ENCODE results near the gene PRDM15. TPM values are rescaled to one million over a fixed set of nuclear protein-coding genes. Genes with fewer than 3 reads are reported as not detected.

Gene PRDM15
- total and polyA plus RNA-seq, 8 donors = 0.92 to 44.6 (median 3.4) TPM

DNA sequence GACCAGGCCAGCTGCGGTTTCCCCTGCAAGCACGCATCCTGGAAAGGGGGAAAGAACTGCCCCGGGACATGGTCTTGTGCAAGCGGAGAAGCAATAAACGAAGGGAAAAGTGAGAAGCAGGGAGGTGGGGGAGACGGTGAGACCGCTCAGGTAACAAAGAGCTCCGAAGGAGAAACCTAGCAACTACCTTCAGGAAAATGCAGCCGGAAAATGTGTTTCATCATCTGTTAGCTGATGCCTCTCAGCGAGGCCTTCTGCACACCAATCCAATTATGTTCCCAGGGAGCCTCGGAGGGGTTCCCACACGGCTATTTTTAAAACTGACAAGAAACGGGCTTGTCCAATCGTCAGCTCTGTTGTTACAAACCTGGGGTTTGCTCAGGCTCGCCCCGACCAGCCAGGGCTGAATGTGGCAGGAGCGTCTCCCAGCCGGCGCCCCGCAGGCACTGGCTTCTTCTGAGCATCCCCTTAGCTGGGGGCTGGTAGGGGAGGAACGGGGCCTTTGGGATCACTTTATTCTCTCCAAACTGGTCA is 115.7 kb downstream of the PRDM15 start:
- Histone ChIP-seq H3K36me3 (no peaks in the 10 kb centered on the region), H3K4me1 (peaks cover 64 to 88% (median 72%) of the 10 kb centered on the region in 4 donors), H3K27ac (peak overlapping the region; percentile 76 to 95 (median 92)), H3K27me3 (peaks cover 7 to 96% (median 42%) of the 10 kb centered on the region in 3 donors), H3K4me3 (peak overlapping the region in 3 of 4 donors; percentile 12 to 51 (median 20)), H3K9me3 (no peaks in the 10 kb centered on the region)
- TF ChIP-seq POLR2A (IDR thresholded peaks at IDR 0.05) (no peak), EP300 (IDR thresholded peaks at IDR 0.05) (no peak), POLR2AphosphoS5 (IDR thresholded peaks at IDR 0.05) (no peak)
- TF ChIP-seq, protein P1, sequence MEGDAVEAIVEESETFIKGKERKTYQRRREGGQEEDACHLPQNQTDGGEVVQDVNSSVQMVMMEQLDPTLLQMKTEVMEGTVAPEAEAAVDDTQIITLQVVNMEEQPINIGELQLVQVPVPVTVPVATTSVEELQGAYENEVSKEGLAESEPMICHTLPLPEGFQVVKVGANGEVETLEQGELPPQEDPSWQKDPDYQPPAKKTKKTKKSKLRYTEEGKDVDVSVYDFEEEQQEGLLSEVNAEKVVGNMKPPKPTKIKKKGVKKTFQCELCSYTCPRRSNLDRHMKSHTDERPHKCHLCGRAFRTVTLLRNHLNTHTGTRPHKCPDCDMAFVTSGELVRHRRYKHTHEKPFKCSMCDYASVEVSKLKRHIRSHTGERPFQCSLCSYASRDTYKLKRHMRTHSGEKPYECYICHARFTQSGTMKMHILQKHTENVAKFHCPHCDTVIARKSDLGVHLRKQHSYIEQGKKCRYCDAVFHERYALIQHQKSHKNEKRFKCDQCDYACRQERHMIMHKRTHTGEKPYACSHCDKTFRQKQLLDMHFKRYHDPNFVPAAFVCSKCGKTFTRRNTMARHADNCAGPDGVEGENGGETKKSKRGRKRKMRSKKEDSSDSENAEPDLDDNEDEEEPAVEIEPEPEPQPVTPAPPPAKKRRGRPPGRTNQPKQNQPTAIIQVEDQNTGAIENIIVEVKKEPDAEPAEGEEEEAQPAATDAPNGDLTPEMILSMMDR (IDR thresholded peaks at IDR 0.05) = no peak
- 20 to 34% (median 23%) methylated on average over 20 to 21 of the region's 21 CpGs for WGBS, 5 donors
- intact Hi-C loops (cut with DNase I; ENCODE audit: low total_unique reads) = no loop called here
- peak in 1 of 2 donors; percentile 59 for DNase-seq

GRCh38 chr21:41762753-41763152 is 116.4 kb downstream of the PRDM15 start:
- Histone ChIP-seq H3K4me3 (peak overlapping the region in 1 of 4 donors; percentile 12), H3K27ac (peak overlapping the region; percentile 44 to 95 (median 92)), H3K36me3 (no peaks in the 10 kb centered on the region), H3K4me1 (peaks cover 57 to 84% (median 67%) of the 10 kb centered on the region in 4 donors), H3K27me3 (peaks cover 7 to 89% (median 36%) of the 10 kb centered on the region in 3 donors), H3K9me3 (no peaks in the 10 kb centered on the region)
- intact Hi-C loops (cut with DNase I; ENCODE audit: low total_unique reads) = no loop called here
- TF ChIP-seq POLR2AphosphoS5 (IDR thresholded peaks at IDR 0.05) = no peak
- TF ChIP-seq POLR2A (IDR thresholded peaks at IDR 0.05) = no peak
- TF ChIP-seq, protein P1 (IDR thresholded peaks at IDR 0.05) = no peak
- no peak for TF ChIP-seq EP300 (IDR thresholded peaks at IDR 0.05)
- 20 to 41% (median 39%) methylated on average over 16 of the region's 16 CpGs for WGBS, 5 donors
- DNase-seq = no peak

DNA sequence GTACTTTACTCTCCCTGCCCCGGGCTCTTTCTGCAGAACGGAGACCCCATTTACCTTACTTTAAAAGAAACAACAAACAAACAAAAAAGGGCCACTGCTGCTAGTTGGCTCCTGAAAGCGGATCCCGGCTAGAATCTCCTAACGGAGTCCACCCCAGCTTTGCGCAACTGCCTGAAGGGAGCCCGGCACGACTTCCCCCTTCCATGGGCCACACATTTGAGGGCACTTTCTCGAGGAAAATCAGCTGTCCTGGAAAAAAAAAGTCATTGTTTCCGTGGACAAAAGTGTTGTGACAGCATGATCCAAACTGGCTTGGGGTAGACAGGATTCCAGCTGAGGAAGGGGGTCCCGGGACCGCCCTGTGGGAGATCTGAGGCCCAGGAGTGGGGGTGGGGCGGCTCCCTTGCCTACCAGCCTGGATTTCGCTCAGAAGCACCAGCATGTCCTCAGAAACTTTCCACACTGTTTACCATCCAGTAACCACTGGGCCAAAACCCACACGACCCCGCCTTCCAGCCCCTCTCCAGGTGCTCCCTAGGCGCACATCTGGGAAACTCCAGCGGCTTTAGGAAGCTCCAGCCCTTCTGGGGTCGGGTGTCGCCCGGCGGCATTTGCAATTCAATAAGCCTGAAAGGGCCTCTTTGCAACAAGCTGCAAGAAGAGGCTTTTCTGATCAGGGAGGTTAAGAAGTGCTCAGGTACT is 117.1 kb downstream of the PRDM15 start:
- H3K36me3 ChIP-seq = no peaks in the 10 kb centered on the region
- 9 to 20% (median 14%) methylated on average over 20 to 22 of the region's 22 CpGs for WGBS, 5 donors
- intact Hi-C loops (cut with DNase I; ENCODE audit: low total_unique reads) = no loop called here
- DNase-seq = no peak
- H3K4me3 ChIP-seq = peak overlapping the region in 3 of 4 donors; percentile 9 to 35 (median 25)
- H3K27me3 ChIP-seq = peaks cover 6 to 83% (median 35%) of the 10 kb centered on the region in 3 donors
- no peaks in the 10 kb centered on the region for H3K9me3 ChIP-seq
- TF ChIP-seq POLR2A (IDR thresholded peaks at IDR 0.05) (no peak), EP300 (IDR thresholded peaks at IDR 0.05) (no peak), POLR2AphosphoS5 (IDR thresholded peaks at IDR 0.05) (no peak)
- TF ChIP-seq, protein P1 (IDR thresholded peaks at IDR 0.05) = no peak
- peaks cover 50 to 77% (median 61%) of the 10 kb centered on the region in 4 donors for H3K4me1 ChIP-seq
- peak overlapping the region; percentile 84 to 95 (median 90) for H3K27ac ChIP-seq

GRCh38 chr21:41761211-41761933 is 117.8 kb downstream of the PRDM15 start:
- 2 to 13% (median 6%) methylated on average over 22 of the region's 22 CpGs for WGBS, 5 donors
- intact Hi-C loops (cut with DNase I; ENCODE audit: low total_unique reads) = no loop called here
- Histone ChIP-seq H3K27me3 (peaks cover 0 to 76% (median 27%) of the 10 kb centered on the region in 3 donors), H3K4me1 (peaks cover 43 to 70% (median 55%) of the 10 kb centered on the region in 4 donors), H3K9me3 (no peaks in the 10 kb centered on the region), H3K36me3 (peaks cover 0 to 3% (median under 1%) of the 10 kb centered on the region in 4 donors), H3K27ac (peak overlapping the region; percentile 84 to 95 (median 90)), H3K4me3 (peak overlapping the region; percentile 12 to 35 (median 24))
- peak; percentile 77 to 85 for DNase-seq
- TF ChIP-seq POLR2AphosphoS5 (IDR thresholded peaks at IDR 0.05) (peak in 2 of 3 donors; percentile 16 to 60), EP300 (IDR thresholded peaks at IDR 0.05) (no peak)

Measured in stomach (tissue), 9 donors.